Activated naive CD4-positive, alpha-beta T cell treated with anti-CD3 and anti-CD28 coated beads, Interleukin-2, amount 50 U/mL, for 24 hours (primary cell): ENCODE results near the gene RGS7BP.

Source experiments
- H3K27ac Mint-ChIP-seq: one replicate; pipeline ENCODE4 v1.8.0; 2021; ENCODE audit warnings: mild to moderate bottlenecking, mixed read lengths
- H3K27me3 Mint-ChIP-seq: one replicate; pipeline ENCODE4 v1.8.0; 2021; ENCODE audit warnings: mixed read lengths
- H3K36me3 Mint-ChIP-seq: one replicate; pipeline ENCODE4 v1.8.0; 2021; ENCODE audit warnings: mixed read lengths
- H3K4me1 Mint-ChIP-seq: one replicate; pipeline ENCODE4 v1.8.0; 2021; ENCODE audit warnings: mixed read lengths
- H3K4me3 Mint-ChIP-seq: one replicate; pipeline ENCODE4 v1.8.0; 2021; ENCODE audit warnings: mild to moderate bottlenecking, mixed read lengths
- H3K9me3 Mint-ChIP-seq: one replicate; pipeline ENCODE4 v1.8.0; 2021; ENCODE audit warnings: mixed read lengths

The RGS7BP gene

GRCh38 chr5:64594025-64594424, 88.2 kb downstream of the RGS7BP start:
- H3K27me3 Mint-ChIP-seq: peaks cover 4% of the 10 kb centered on the region

GRCh38 chr5:64594601-64595000, 88.8 kb downstream of the RGS7BP start:
- Mint-ChIP-seq H3K36me3 (no peaks in the 10 kb centered on the region), H3K4me3 (no peak overlapping the region), H3K27me3 (peaks cover 7% of the 10 kb centered on the region), H3K4me1 (no peaks in the 10 kb centered on the region), H3K9me3 (no peaks in the 10 kb centered on the region), H3K27ac (no peak overlapping the region)

More at GRCh38 chr5:64594025-64594424, 88.2 kb downstream of the RGS7BP start:
- H3K4me1 Mint-ChIP-seq: no peaks in the 10 kb centered on the region
- H3K27ac Mint-ChIP-seq: no peak overlapping the region
- no peaks in the 10 kb centered on the region for H3K9me3 Mint-ChIP-seq
- no peaks in the 10 kb centered on the region for H3K36me3 Mint-ChIP-seq
- H3K4me3 Mint-ChIP-seq: no peak overlapping the region

GRCh38 chr5:64595031-64595855, 89.4 kb downstream of the RGS7BP start:
- H3K9me3 Mint-ChIP-seq: no peaks in the 10 kb centered on the region
- no peak overlapping the region for H3K4me3 Mint-ChIP-seq
- H3K27me3 Mint-ChIP-seq: peaks cover 4% of the 10 kb centered on the region

GRCh38 chr5:64599226-64599625, 93.4 kb downstream of the RGS7BP start:
- H3K27ac Mint-ChIP-seq: no peak overlapping the region
- H3K9me3 Mint-ChIP-seq: no peaks in the 10 kb centered on the region
- no peak overlapping the region for H3K4me3 Mint-ChIP-seq
- H3K4me1 Mint-ChIP-seq: no peaks in the 10 kb centered on the region
- H3K36me3 Mint-ChIP-seq: no peaks in the 10 kb centered on the region
- H3K27me3 Mint-ChIP-seq: peaks cover 3% of the 10 kb centered on the region

More at GRCh38 chr5:64595031-64595855, 89.4 kb downstream of the RGS7BP start:
- Mint-ChIP-seq H3K4me1 (no peaks in the 10 kb centered on the region), H3K36me3 (no peaks in the 10 kb centered on the region), H3K27ac (no peak overlapping the region)

GRCh38 chr5:64603676-64604075, 97.9 kb downstream of the RGS7BP start:
- Mint-ChIP-seq H3K36me3 (no peaks in the 10 kb centered on the region), H3K4me1 (no peaks in the 10 kb centered on the region), H3K27ac (no peak overlapping the region), H3K27me3 (peaks cover 5% of the 10 kb centered on the region), H3K4me3 (no peak overlapping the region), H3K9me3 (no peaks in the 10 kb centered on the region)

- Mint-ChIP-seq H3K9me3 (no peaks in the 10 kb centered on the region), H3K36me3 (no peaks in the 10 kb centered on the region), H3K27me3 (peaks cover 11% of the 10 kb centered on the region), H3K27ac (no peak overlapping the region), H3K4me3 (no peak overlapping the region), H3K4me1 (no peaks in the 10 kb centered on the region)
Observed at GRCh38 chr5:64606926-64607325, 101.1 kb downstream of the RGS7BP start.

- Mint-ChIP-seq H3K36me3 (no peaks in the 10 kb centered on the region), H3K4me1 (no peaks in the 10 kb centered on the region), H3K9me3 (no peaks in the 10 kb centered on the region), H3K4me3 (no peak overlapping the region), H3K27me3 (peaks cover 19% of the 10 kb centered on the region), H3K27ac (no peak overlapping the region)
Observed at GRCh38 chr5:64612344-64612961, 106.6 kb downstream of the RGS7BP start.

GRCh38 chr5:64615895-64616294, 110.1 kb downstream of the RGS7BP start:
- H3K4me3 Mint-ChIP-seq: no peak overlapping the region
- H3K27ac Mint-ChIP-seq: no peak overlapping the region
- peaks cover 13% of the 10 kb centered on the region for H3K27me3 Mint-ChIP-seq
- no peaks in the 10 kb centered on the region for H3K36me3 Mint-ChIP-seq
- H3K4me1 Mint-ChIP-seq: no peaks in the 10 kb centered on the region
- no peaks in the 10 kb centered on the region for H3K9me3 Mint-ChIP-seq

GRCh38 chr5:64619609-64620008, 113.8 kb downstream of the RGS7BP start:
- Mint-ChIP-seq H3K36me3 (no peaks in the 10 kb centered on the region), H3K27ac (no peak overlapping the region), H3K4me1 (no peaks in the 10 kb centered on the region), H3K4me3 (no peak overlapping the region), H3K27me3 (peaks cover 19% of the 10 kb centered on the region), H3K9me3 (no peaks in the 10 kb centered on the region)

- no peak overlapping the region for H3K27ac Mint-ChIP-seq
Observed at GRCh38 chr5:64622991-64623390, 117.2 kb downstream of the RGS7BP start.

GRCh38 chr5:64625678-64626077, 119.9 kb downstream of the RGS7BP start:
- Mint-ChIP-seq H3K9me3 (no peaks in the 10 kb centered on the region), H3K4me1 (no peaks in the 10 kb centered on the region), H3K4me3 (no peak overlapping the region), H3K36me3 (no peaks in the 10 kb centered on the region), H3K27ac (no peak overlapping the region), H3K27me3 (peaks cover 21% of the 10 kb centered on the region)

More at GRCh38 chr5:64622991-64623390, 117.2 kb downstream of the RGS7BP start:
- no peak overlapping the region for H3K4me3 Mint-ChIP-seq
- H3K9me3 Mint-ChIP-seq: no peaks in the 10 kb centered on the region
- no peaks in the 10 kb centered on the region for H3K4me1 Mint-ChIP-seq
- H3K36me3 Mint-ChIP-seq: no peaks in the 10 kb centered on the region
- H3K27me3 Mint-ChIP-seq: peaks cover 21% of the 10 kb centered on the region

GRCh38 chr5:64628901-64629300, 123.1 kb downstream of the RGS7BP start:
- H3K27me3 Mint-ChIP-seq: peaks cover 12% of the 10 kb centered on the region
- H3K27ac Mint-ChIP-seq: no peak overlapping the region
- no peaks in the 10 kb centered on the region for H3K36me3 Mint-ChIP-seq
- H3K4me3 Mint-ChIP-seq: no peak overlapping the region
- no peaks in the 10 kb centered on the region for H3K4me1 Mint-ChIP-seq
- H3K9me3 Mint-ChIP-seq: no peaks in the 10 kb centered on the region

- no peak overlapping the region for H3K27ac Mint-ChIP-seq
- H3K27me3 Mint-ChIP-seq: peaks cover 8% of the 10 kb centered on the region
- no peak overlapping the region for H3K4me3 Mint-ChIP-seq
- no peaks in the 10 kb centered on the region for H3K4me1 Mint-ChIP-seq
- no peaks in the 10 kb centered on the region for H3K9me3 Mint-ChIP-seq
- no peaks in the 10 kb centered on the region for H3K36me3 Mint-ChIP-seq
Observed at GRCh38 chr5:64629841-64630240, 124.0 kb downstream of the RGS7BP start.

- H3K27me3 Mint-ChIP-seq: peaks cover 9% of the 10 kb centered on the region
- H3K27ac Mint-ChIP-seq: no peak overlapping the region
- H3K4me3 Mint-ChIP-seq: no peak overlapping the region
- H3K4me1 Mint-ChIP-seq: no peaks in the 10 kb centered on the region
- H3K9me3 Mint-ChIP-seq: no peaks in the 10 kb centered on the region
- H3K36me3 Mint-ChIP-seq: no peaks in the 10 kb centered on the region
Observed at GRCh38 chr5:64632251-64632650, 126.4 kb downstream of the RGS7BP start.

- no peaks in the 10 kb centered on the region for H3K4me1 Mint-ChIP-seq
- no peaks in the 10 kb centered on the region for H3K9me3 Mint-ChIP-seq
- H3K27ac Mint-ChIP-seq: no peak overlapping the region
- H3K4me3 Mint-ChIP-seq: no peak overlapping the region
- H3K27me3 Mint-ChIP-seq: peaks cover 10% of the 10 kb centered on the region
- H3K36me3 Mint-ChIP-seq: no peaks in the 10 kb centered on the region
Observed at GRCh38 chr5:64634997-64635686, 129.3 kb downstream of the RGS7BP start.

GRCh38 chr5:64637144-64637543, 131.3 kb downstream of the RGS7BP start:
- Mint-ChIP-seq H3K4me1 (no peaks in the 10 kb centered on the region), H3K27me3 (peaks cover 10% of the 10 kb centered on the region), H3K4me3 (no peak overlapping the region), H3K9me3 (no peaks in the 10 kb centered on the region), H3K36me3 (no peaks in the 10 kb centered on the region), H3K27ac (no peak overlapping the region)
